Omental fat pad (tissue), 4 donors: ENCODE measurements around the gene VWF. TPM values are rescaled to one million over a fixed set of nuclear protein-coding genes. Genes with fewer than 3 reads are reported as not detected.
"Not testable (repeated sequence)": the region's sequence is repeated elsewhere in the genome, so short reads cannot be mapped to it uniquely, and the experiment has no call there.

Source experiments
- ATAC-seq: fragments of 150-250 bp; one replicate; pipeline ENCODE4 v1.9.1; 2016; ENCODE audit warnings: mild to moderate bottlenecking, moderate library complexity; ENCODE audit not compliant: low FRiP score
- DNase-seq: peaks from one replicate; pipeline ENCODE4 v3.0.0-alpha.2; 2019; ENCODE audit warnings: low spot score
- total RNA-seq, 4 donors: library from RNA; depleted of rRNA; stranded (reverse); fragments of >200 nt; gene quantifications; one replicate each; pipeline ENCODE4 v1.1.0, GENCODE V29; 2016
- TF ChIP-seq, protein P1 (sequence below), 3 donors: fragments of 450-650 bp; IDR thresholded peaks; one replicate each; pipeline ENCODE4 v1.5.1; 2016 to 2017; ENCODE audit warnings: antibody characterized with exemption in 3 of 3, mild to moderate bottlenecking in 3 of 3, moderate library complexity in 2 of 3

The VWF gene
- total RNA-seq, 4 donors from 2014 or later: 78.4 to 1,203 (median 422) TPM

DNA sequence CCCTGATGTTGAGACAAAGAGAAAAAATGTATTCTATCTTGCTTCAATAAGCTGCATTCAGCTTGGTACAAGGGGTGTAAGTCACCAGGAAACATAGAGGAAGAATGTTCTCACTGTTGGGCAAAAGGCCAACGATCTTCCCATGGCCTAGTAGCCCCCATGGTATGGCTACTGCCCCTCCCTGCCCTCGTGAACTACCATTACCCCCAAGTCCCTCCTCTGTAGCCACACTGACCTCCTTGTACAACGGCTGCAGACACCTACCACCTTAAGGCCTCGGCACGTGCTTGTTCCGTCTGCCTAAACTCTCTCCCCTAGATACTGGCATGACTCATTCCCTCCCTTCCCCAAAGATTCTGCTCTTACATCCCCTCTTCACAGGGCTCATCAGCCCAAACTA, 97.5 kb downstream of the VWF start:
- ATAC-seq (no peak), DNase-seq (no peak)
- TF ChIP-seq, protein P1, sequence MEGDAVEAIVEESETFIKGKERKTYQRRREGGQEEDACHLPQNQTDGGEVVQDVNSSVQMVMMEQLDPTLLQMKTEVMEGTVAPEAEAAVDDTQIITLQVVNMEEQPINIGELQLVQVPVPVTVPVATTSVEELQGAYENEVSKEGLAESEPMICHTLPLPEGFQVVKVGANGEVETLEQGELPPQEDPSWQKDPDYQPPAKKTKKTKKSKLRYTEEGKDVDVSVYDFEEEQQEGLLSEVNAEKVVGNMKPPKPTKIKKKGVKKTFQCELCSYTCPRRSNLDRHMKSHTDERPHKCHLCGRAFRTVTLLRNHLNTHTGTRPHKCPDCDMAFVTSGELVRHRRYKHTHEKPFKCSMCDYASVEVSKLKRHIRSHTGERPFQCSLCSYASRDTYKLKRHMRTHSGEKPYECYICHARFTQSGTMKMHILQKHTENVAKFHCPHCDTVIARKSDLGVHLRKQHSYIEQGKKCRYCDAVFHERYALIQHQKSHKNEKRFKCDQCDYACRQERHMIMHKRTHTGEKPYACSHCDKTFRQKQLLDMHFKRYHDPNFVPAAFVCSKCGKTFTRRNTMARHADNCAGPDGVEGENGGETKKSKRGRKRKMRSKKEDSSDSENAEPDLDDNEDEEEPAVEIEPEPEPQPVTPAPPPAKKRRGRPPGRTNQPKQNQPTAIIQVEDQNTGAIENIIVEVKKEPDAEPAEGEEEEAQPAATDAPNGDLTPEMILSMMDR (IDR thresholded peaks at IDR 0.05): no peak

DNA sequence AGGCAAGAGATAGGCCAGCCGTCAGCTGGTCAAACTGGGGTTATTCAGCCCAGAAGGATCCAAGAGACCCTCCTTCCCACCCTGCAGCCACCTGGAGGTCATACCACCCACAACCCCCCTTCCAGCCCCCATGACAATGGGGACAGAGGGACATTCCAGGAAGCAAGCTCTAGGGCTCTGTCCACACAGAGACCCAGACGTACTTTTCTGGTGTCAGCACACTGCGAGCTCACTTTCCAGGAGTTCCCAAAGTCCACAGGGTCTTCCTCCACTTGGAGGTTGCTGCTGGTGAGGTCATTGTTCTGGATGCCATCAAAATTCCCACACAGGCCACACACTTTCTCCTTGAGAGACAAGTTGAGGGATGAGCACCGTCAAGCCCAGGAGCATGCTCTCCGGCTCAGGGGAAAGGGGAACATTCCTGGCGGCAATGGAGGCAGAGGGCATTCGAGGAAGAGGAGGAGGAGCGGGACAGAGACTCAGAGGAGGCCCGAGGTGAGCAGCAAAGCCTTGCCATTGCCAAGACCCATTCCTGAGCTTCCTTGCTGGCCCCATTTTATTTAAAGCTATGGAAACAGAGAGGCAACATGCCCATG, 98.7 kb downstream of the VWF start:
- not testable (repeated sequence) for ATAC-seq, DNase-seq

DNA sequence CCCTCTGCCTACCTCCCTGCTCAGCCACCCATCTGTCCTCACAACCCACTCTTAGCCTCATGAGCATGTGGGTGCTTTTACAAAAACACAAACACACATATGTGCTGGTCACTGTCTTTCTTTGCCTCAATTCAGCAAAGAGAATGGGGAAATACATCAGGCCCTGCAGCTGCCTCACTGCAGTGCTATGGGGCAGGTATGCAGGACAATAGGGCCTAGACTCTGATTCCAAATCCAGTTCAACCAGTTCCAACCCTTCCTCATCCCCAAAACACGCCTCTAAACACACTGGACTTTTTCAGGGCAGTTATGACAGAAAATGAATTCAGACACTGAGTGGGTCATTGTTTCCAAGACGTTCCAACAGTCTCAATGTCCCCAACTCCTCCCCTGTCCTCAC, 100.4 kb downstream of the VWF start:
- not testable (repeated sequence) for ATAC-seq, DNase-seq

DNA sequence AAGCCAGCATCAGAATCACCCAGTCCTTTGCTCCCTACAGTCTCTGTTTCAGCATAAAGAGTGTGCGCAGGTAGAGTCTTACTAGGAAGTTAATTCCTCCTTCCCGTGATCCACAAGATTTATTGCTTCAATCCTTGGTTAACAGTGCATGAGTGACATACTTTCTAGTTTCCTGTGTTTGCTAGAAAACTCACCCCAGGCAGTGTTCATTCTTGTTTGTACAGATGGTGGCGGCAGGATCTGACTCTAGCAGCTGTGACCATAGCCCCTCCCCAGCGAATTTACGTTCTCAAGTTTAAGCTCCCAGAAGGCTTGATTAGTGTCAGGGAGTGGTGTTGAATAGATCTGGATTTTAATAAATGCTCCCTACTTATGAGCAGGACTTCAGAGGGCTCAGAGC, 103.5 kb downstream of the VWF start:
- TF ChIP-seq, protein P1 (IDR thresholded peaks at IDR 0.05): no peak
- ATAC-seq: no peak

DNA sequence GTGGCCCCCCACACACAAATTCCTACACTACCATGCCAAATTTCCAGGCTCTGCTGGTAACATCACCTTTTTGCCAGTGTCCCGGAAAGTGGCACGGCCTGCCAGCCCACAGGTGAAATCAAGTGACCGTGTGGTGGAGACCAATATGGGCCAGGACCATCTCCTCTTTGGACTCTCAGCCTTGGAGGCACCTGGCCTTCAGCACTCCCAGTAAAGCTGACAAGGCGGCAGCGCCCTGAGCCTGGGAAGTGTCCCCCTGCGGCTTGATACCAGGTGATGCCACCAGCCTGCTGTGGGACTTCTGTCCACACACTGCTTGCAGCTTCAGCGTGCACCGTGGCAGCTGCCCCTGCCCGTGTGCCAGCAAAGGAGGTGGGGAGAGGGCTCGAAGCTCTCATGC, 104.0 kb downstream of the VWF start:
- ATAC-seq, DNase-seq: not testable (repeated sequence)

More for the DNA sequence above, 103.5 kb downstream of the VWF start:
- no peak for DNase-seq

DNA sequence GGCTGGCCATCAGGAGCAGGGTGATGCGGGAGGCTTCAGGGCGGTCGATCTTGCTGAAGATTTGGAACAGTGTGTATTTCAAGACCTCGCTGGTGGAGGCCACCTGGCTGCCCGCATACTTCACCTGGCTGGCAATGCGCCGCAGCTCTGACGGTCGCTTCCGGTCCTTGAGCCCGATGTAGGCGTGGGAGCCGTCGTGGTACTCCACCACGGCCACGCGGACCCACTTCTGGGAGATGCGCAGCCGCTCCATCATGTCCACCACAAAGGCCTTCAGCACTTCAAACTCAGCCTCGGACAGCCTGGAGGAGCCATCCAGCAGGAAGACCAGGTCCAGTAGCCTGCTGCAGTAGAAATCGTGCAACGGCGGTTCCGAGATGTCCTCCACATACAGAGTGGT, 105.2 kb downstream of the VWF start:
- DNase-seq, ATAC-seq: not testable (repeated sequence)

DNA sequence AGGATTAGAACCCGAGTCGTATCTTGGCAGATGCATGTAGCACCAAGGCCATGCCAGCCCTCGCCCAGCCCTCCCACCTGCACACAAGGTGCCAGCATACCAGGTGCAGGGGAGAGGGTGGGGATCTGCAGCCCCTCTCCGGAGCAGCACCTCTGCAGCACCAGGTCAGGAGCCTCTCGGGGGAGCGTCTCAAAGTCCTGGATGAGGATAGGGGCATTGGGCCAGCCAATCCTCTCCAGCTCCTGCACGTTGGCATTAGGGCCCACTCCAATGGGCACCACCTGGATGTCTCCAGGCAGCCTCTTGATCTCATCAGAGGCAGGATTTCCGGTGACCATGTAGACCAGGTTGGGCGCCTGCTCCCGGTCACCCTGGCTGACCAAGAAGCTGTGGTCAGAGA, 106.2 kb downstream of the VWF start:
- TF ChIP-seq, protein P1 (IDR thresholded peaks at IDR 0.05): no peak
- ATAC-seq (no peak), DNase-seq (no peak)

DNA sequence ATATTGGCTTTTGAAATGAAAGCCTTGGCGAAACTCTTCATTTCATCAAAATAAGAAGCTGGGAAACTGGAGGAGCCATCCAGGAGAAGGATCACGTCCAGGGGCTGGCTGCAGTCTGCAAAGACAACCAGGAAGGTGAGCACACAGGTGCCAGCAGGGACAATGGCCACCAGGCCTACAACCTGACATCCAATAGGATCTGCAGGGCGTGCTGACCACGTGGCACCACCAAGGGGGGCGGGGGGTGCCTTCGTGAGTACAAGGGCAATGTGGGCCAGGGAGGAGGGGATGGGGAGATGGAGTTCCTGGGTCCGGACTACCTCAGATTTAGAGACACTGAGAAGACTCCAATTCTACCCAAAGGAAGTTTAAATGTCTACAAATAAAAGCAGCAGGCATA, 107.7 kb downstream of the VWF start:
- DNase-seq (no peak), ATAC-seq (no peak)
- TF ChIP-seq, protein P1 (IDR thresholded peaks at IDR 0.05): no peak

DNA sequence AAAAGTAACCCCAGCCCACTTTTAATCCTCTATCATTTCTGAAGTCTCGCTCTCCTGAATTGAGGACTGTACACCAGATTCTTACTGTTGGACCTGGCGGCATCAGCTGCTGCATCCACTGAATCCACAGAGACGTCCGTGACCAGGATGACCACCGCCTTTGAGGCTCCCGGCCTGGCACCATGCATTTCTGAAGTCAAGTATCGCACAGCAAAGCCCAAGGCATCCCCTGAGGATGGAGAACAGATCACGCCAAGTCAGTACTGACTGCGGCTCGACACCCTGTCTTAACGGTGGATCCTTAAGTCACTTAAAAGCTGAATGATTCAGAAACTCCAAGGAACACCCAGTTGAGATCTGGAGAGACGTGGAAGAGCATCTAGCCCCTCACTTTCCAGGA, 108.5 kb downstream of the VWF start:
- ATAC-seq, DNase-seq: not testable (repeated sequence)

DNA sequence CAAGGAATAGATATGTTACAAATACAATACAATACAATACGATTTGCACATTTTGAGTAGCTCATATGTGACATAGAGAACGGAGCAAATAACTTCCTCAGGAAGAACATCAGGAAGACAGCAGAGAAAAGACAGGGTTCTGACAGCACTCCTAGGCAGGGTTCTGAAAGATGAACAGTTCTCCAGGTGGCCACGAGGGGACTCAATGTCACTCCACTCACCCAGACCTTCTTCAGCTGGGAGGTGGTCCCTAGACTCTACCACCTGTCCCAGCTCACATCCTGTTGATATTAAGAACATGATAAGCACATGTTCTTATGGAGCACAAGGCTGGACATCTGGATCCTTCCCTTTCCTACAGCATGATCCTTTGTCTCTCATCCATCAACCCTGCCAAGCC, 109.2 kb downstream of the VWF start:
- not testable (repeated sequence) for DNase-seq, ATAC-seq

DNA sequence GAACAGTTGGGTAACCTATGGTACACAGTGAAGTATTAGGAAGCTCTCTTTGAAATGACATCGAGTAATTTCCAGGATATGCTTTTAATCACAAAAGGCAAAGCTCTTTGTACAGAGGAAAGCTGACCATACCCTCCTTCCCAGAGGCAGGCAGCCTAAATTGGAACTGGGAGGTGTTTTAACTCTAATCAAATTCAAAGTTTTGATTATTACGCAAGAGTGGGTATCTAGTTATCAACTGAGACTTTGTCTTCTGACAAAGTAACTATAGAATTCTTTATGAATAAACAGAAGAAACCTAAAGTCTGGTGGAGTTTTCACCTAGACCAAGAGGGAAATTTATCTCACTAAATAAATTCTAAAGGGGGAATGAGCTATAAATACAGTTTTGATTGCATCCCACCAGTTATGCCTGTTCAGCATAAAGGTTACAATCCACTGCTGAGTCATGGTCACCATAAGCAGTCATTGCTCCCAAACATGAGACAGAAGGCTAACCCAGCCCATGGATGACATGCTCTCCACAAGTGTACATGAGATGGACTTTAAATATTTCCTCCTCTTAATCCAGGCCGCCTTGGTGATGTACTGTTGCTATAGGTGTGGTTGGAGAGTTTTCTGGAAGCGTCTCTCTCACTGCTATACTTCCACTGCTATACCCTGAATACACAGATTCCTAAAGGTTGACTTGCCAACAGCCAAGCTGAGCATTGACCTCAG, 113.7 kb downstream of the VWF start:
- not testable (repeated sequence) for ATAC-seq, DNase-seq
